Cortex of kidney (tissue), 1 donor: ENCODE measurements around the gene TMEM272.

Source experiments
- DNase-seq: peaks from one replicate; lab custom pipeline; 2025; lab: John Stamatoyannopoulos, UW

Gene TMEM272

GRCh38 chr13:51849145-51850101, 4.4 kb upstream of the TMEM272 start:
- no peak for DNase-seq

- DNase-seq = no peak
Measured at GRCh38 chr13:51848674-51849073, 3.7 kb upstream of the TMEM272 start.

- no peak for DNase-seq
Measured at GRCh38 chr13:51846756-51847155, 1.8 kb upstream of the TMEM272 start.

- DNase-seq = no peak
Measured at GRCh38 chr13:51845574-51846318, 769 bp upstream of the TMEM272 start.

GRCh38 chr13:51843529-51843928, 1.4 kb downstream of the TMEM272 start:
- no peak for DNase-seq

- DNase-seq = no peak
Measured at GRCh38 chr13:51841732-51842131, 3.2 kb downstream of the TMEM272 start.

- DNase-seq = no peak
Measured at GRCh38 chr13:51840917-51841316, 4.1 kb downstream of the TMEM272 start.

GRCh38 chr13:51839711-51840540, 5.1 kb downstream of the TMEM272 start:
- no peak for DNase-seq

- DNase-seq = no peak
Measured at GRCh38 chr13:51838240-51838846, 6.6 kb downstream of the TMEM272 start.

GRCh38 chr13:51837016-51837415, 8.0 kb downstream of the TMEM272 start:
- no peak for DNase-seq

- no peak for DNase-seq
Measured at GRCh38 chr13:51834581-51835171, 10.3 kb downstream of the TMEM272 start.

- no peak for DNase-seq
Measured at GRCh38 chr13:51833980-51834379, 11.0 kb downstream of the TMEM272 start.

GRCh38 chr13:51832471-51833152, 12.4 kb downstream of the TMEM272 start:
- no peak for DNase-seq

- no peak for DNase-seq
Measured at GRCh38 chr13:51831519-51831918, 13.5 kb downstream of the TMEM272 start.

GRCh38 chr13:51829568-51829899, 15.4 kb downstream of the TMEM272 start:
- no peak for DNase-seq

GRCh38 chr13:51828730-51829567, 16.0 kb downstream of the TMEM272 start:
- no peak for DNase-seq

GRCh38 chr13:51827254-51827653, 17.7 kb downstream of the TMEM272 start:
- DNase-seq = no peak

GRCh38 chr13:51826606-51827005, 18.4 kb downstream of the TMEM272 start:
- no peak for DNase-seq

GRCh38 chr13:51825681-51826254, 19.2 kb downstream of the TMEM272 start:
- DNase-seq = no peak
